GM12878 (cell line): Measurements from ENCODE around the gene ARHGEF37. TPM values are rescaled to one million over a fixed set of nuclear protein-coding genes. Genes with fewer than 3 reads are reported as not detected.
A peak's percentile ranks its signal among the peaks of the same experiment; 100 is the strongest.

ENCODE experiments used
- BHLHE40 ChIP-seq, 2 experiments: fragments of 450-650 bp in 1 of 2; IDR thresholded peaks; 2 replicates each; pipeline ENCODE4 v1.6.1; 2011 to 2017; ENCODE audit warnings: low read depth in 2 of 2, borderline replicate concordance in 1 of 2, improper control_type of control experiment in 1 of 2, low read length in 1 of 2, mild to moderate bottlenecking in 1 of 2
- CREM ChIP-seq: IDR thresholded peaks from 2 replicates; pipeline ENCODE4 v1.6.1; 2014; ENCODE audit warnings: antibody characterized with exemption, low read depth
- EP300 ChIP-seq, 2 experiments: fragments of 150-350 bp in 1 of 2; IDR thresholded peaks; 2 replicates each; pipeline ENCODE4 v1.6.1; 2011 to 2012; ENCODE audit warnings: low read depth in 2 of 2, low read length in 2 of 2, borderline replicate concordance in 1 of 2, improper control_type of control experiment in 1 of 2, inconsistent platforms in 1 of 2; ENCODE audit not compliant: control insufficient read depth in 1 of 2
- FOXK2 ChIP-seq: fragments of 450-650 bp; IDR thresholded peaks from 2 replicates; pipeline ENCODE4 v1.6.1; 2017; ENCODE audit warnings: mild to moderate bottlenecking, moderate library complexity
- FOXM1 ChIP-seq: IDR thresholded peaks from 2 replicates; pipeline ENCODE4 v1.6.1; 2012; ENCODE audit warnings: low read depth, mild to moderate bottlenecking, inconsistent platforms, low read length, moderate library complexity
- HDGF ChIP-seq: fragments of 450-650 bp; IDR thresholded peaks from 2 replicates; pipeline ENCODE4 v1.6.1; 2016; ENCODE audit warnings: antibody characterized with exemption
- IKZF1 ChIP-seq: fragments of 450-650 bp; conservative IDR thresholded peaks from 2 replicates; pipeline ENCODE4 v1.6.1; 2017; ENCODE audit warnings: antibody characterized with exemption, mild to moderate bottlenecking
- IRF4 ChIP-seq: IDR thresholded peaks from 2 replicates; pipeline ENCODE4 v1.6.1; 2011; ENCODE audit warnings: low read depth, low read length
- JUND ChIP-seq: IDR thresholded peaks from 2 replicates; pipeline ENCODE4 v1.6.1; 2012; ENCODE audit warnings: low read depth, mild to moderate bottlenecking, low read length, improper control_type of control experiment, moderate library complexity
- LARP7 ChIP-seq: fragments of 450-650 bp; IDR thresholded peaks from 2 replicates; pipeline ENCODE4 v1.6.1; 2017; ENCODE audit warnings: mild to moderate bottlenecking
- MTA2 ChIP-seq: fragments of 450-650 bp; IDR thresholded peaks from 2 replicates; pipeline ENCODE4 v1.6.1; 2016; ENCODE audit warnings: low read depth, mild to moderate bottlenecking, moderate library complexity
- NFXL1 ChIP-seq: fragments of 450-650 bp; IDR thresholded peaks from 2 replicates; pipeline ENCODE4 v1.6.1; 2017; ENCODE audit warnings: antibody characterized with exemption, mild to moderate bottlenecking, borderline replicate concordance
- NKRF ChIP-seq: fragments of 450-650 bp; conservative IDR thresholded peaks from 2 replicates; pipeline ENCODE4 v1.6.1; 2017; ENCODE audit warnings: mild to moderate bottlenecking, moderate library complexity
- PML ChIP-seq: IDR thresholded peaks from 2 replicates; pipeline ENCODE4 v1.6.1; 2012; ENCODE audit warnings: low read length, inconsistent platforms
- POU2F2 ChIP-seq: IDR thresholded peaks from 3 replicates; pipeline ENCODE4 v1.6.1; 2011; ENCODE audit warnings: low read depth, mild to moderate bottlenecking, low read length, borderline replicate concordance
- RAD21 ChIP-seq: IDR thresholded peaks from 2 replicates; pipeline ENCODE4 v1.6.1; 2011; ENCODE audit warnings: mild to moderate bottlenecking, low read depth, low read length, moderate library complexity; ENCODE audit not compliant: insufficient read depth
- RCOR1 ChIP-seq: conservative IDR thresholded peaks from 2 replicates; pipeline ENCODE4 v1.6.1; 2012; ENCODE audit warnings: low read depth, low read length, improper control_type of control experiment
- SMAD1 ChIP-seq: fragments of 450-650 bp; IDR thresholded peaks from 2 replicates; pipeline ENCODE4 v1.6.1; 2018; ENCODE audit warnings: mild to moderate bottlenecking, low read depth; ENCODE audit not compliant: partially characterized antibody
- SPI1 ChIP-seq: IDR thresholded peaks from 2 replicates; pipeline ENCODE4 v1.6.1; 2011; ENCODE audit warnings: low read depth, mild to moderate bottlenecking, low read length, moderate library complexity, borderline replicate concordance; ENCODE audit not compliant: insufficient read depth
- ZNF592 ChIP-seq: fragments of 450-650 bp; IDR thresholded peaks from 2 replicates; pipeline ENCODE4 v1.6.1; 2017; ENCODE audit warnings: mild to moderate bottlenecking, moderate library complexity
- polyA plus RNA-seq, 11 experiments: library from polyadenylated mRNA; depleted of rRNA in 4 of 11; unstranded in 6 of 11; stranded (reverse) in 5 of 11; fragments of >200 nt; fragmentation: Nextera tagmentation in 4 of 11; fragmentation: Illumina TruSeq in 1 of 11; extraction: Ambion mirVana in 4 of 11; extraction: Trizol in 1 of 11; gene quantifications; 1 replicate in 1 of 11; 2 replicates in 10 of 11; pipeline versions ENCODE4 v1.2.1 to v1.2.3, GENCODE V29; 2011 to 2016; ENCODE audit warnings: inconsistent platforms in 2 of 11, missing spikeins in 2 of 11, low read depth in 1 of 11
- total RNA-seq, 4 experiments: library from RNA; depleted of rRNA in 3 of 4; stranded (reverse); fragments of >200 nt in 3 of 4; fragmentation: Illumina TruSeq in 1 of 4; extraction: Trizol in 1 of 4; gene quantifications; 2 replicates each; pipeline versions ENCODE4 v1.2.1 to v1.2.3, GENCODE V29; 2013 to 2021
- TF ChIP-seq, protein P1 (sequence below): fragments of 450-650 bp; IDR thresholded peaks from 2 replicates; pipeline ENCODE4 v1.6.1; 2017; ENCODE audit warnings: mild to moderate bottlenecking, low read depth, inconsistent platforms; ENCODE audit not compliant: poor library complexity, severe bottlenecking

The ARHGEF37 gene
- total and polyA plus RNA-seq, 10 of the 15 experiments (the other 5 are each of a cell fraction or from before 2014, with no cell fraction given) = 0.16 to 1.1 (median 0.63) TPM

DNA sequence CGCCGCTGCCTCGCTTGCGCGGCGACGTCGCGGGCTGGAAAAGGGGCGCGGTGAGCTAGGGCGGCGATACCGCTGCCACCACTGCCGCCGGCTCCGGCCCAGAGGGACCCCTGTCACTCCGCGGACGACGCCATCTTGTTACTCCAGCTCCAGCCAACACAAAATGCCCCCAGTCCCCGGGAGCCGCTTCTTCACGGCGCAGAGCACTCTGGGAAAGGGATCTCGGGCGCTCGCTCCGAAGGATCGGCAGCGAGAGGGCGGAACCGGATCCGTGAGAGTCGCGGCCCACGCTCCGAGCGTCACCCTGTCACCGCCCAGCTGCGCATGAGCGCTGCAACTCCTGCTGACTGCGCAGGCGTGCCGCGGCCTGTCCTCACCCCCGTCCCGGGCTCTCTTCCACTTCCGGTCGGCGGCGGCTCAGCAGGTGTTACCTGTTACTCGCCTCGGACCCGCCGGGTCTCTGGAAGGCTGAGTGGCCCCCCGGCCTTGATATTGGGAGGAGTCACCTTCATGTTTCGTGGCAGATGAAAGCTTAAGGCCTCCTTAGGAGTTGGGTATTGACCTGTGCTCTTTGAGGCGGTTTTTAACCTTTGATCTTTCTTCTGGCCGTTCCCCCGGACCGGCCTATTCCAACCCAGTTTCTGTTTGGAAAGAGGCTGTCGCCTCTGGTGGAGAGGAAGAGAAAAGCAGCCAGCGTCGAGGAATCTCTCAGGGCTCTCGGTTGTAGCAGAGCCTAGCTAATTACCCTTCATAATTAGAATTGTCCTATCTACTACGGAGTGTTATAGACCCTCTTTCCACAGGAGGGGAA lies 29.9 kb upstream of the ARHGEF37 start, which contains the start of gene CSNK1A1 (continued):
- TF ChIP-seq ZNF592 = 0 out of 2 replicates have a peak, but pooled peaks have one; percentile 10
- peak; percentile 98 for TF ChIP-seq IKZF1
- 0 out of 2 replicates have a peak, but pooled peaks have one; percentile 26 for TF ChIP-seq JUND
- TF ChIP-seq FOXM1 = no peak
- no peak for TF ChIP-seq SMAD1
- TF ChIP-seq RAD21 = peak; percentile 51
- TF ChIP-seq MTA2 = peak; percentile 74
- TF ChIP-seq, protein P1, sequence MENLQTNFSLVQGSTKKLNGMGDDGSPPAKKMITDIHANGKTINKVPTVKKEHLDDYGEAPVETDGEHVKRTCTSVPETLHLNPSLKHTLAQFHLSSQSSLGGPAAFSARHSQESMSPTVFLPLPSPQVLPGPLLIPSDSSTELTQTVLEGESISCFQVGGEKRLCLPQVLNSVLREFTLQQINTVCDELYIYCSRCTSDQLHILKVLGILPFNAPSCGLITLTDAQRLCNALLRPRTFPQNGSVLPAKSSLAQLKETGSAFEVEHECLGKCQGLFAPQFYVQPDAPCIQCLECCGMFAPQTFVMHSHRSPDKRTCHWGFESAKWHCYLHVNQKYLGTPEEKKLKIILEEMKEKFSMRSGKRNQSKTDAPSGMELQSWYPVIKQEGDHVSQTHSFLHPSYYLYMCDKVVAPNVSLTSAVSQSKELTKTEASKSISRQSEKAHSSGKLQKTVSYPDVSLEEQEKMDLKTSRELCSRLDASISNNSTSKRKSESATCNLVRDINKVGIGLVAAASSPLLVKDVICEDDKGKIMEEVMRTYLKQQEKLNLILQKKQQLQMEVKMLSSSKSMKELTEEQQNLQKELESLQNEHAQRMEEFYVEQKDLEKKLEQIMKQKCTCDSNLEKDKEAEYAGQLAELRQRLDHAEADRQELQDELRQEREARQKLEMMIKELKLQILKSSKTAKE = peak; percentile 62
- peak; percentile 42 to 65; a peak in 3 of 4 replicates for TF ChIP-seq BHLHE40 (IDR thresholded peaks at IDR 0.05; ENCODE audit: borderline replicate concordance in 1 of 2, low read depth in 2 of 2, low read length in 1 of 2)
- TF ChIP-seq PML = peak; percentile 97
- TF ChIP-seq FOXK2 = peak; percentile 60
- peak; percentile 50; the same call in 1 of the 2 replicates for TF ChIP-seq LARP7
- peak; percentile 69; the same call in 1 of the 2 replicates for TF ChIP-seq HDGF
- peak; percentile 60; the same call in 1 of the 2 replicates for TF ChIP-seq SPI1
- TF ChIP-seq EP300 (IDR thresholded peaks at IDR 0.05; ENCODE audit: borderline replicate concordance in 1 of 2, control insufficient read depth in 1 of 2, low read depth in 2 of 2, low read length in 2 of 2) = 0 out of 4 replicates have a peak, but pooled peaks of 1 of the 2 experiments have one; percentile 23
- TF ChIP-seq POU2F2 = peak; percentile 52; the same call in 1 of the 3 replicates
- TF ChIP-seq RCOR1 = peak; percentile 20; the same call in 1 of the 2 replicates
- TF ChIP-seq NFXL1 = no peak
- peak; percentile 68; the same call in 1 of the 2 replicates for TF ChIP-seq CREM
- peak; percentile 67 for TF ChIP-seq NKRF
- TF ChIP-seq IRF4 = no peak; the same call in 1 of the 2 replicates
